ENCODE results near the gene NEGR1. TPM values are rescaled to one million over a fixed set of nuclear protein-coding genes. Genes with fewer than 3 reads are reported as not detected.

Gene NEGR1
- total and polyA plus RNA-seq, 9 of the 15 experiments (the other 6 are each of a cell fraction or from before 2014, with no cell fraction given) = not detected

DNA sequence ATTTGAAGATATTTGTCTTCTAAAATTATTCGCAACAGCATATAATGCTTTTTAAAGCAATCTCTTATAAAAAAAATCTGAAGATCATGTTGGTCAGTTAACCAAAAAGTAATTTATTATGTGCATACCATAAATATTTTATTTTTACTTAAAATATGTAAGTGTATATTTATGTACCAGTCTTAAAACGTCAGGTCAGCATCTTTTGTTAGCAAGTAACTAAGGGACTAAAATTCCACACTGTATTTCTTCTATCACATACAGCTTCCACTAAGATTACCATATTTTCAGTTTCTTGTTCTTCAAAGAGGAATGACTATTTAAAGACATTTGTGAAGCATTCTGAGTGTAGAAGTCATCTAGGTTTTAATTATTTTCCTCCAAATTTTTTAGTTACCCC, 19.6 kb downstream of the NEGR1 start:
- ATAC-seq (no peak), DNase-seq (ENCODE audit: extremely low read depth in 1 of 4, low spot score in 3 of 4) (no peak), FAIRE-seq (no peak)
- Histone ChIP-seq H3K4me2 (ENCODE audit: insufficient read depth, low read length) (no peak overlapping the region), H3K79me2 (ENCODE audit: control insufficient read depth, insufficient read depth, low read length) (no peaks in the 10 kb centered on the region), H3K9me3 (replicated peaks; ENCODE audit: control insufficient read depth, insufficient read depth, low read depth, low read length) (no peaks in the 10 kb centered on the region), H3K4me1 (replicated peaks in 1 of 2; ENCODE audit: control insufficient read depth in 2 of 2, insufficient read depth in 2 of 2, low read length in 2 of 2) (no peaks in the 10 kb centered on the region), H2AFZ (ENCODE audit: low read depth, low read length) (no peak overlapping the region), H3K36me3 (ENCODE audit: control insufficient read depth, insufficient read depth, low read length) (no peaks in the 10 kb centered on the region), H3K27ac (ENCODE audit: extremely low read depth, low read depth, low read length) (no peak overlapping the region), H3K27me3 (ENCODE audit: control insufficient read depth in 2 of 2, insufficient read depth in 2 of 2, low read length in 2 of 2) (no peaks in the 10 kb centered on the region), H3K9ac (ENCODE audit: insufficient read depth in 1 of 2, low read depth in 2 of 2, low read length in 2 of 2) (no peak overlapping the region), H3K9me1 (ENCODE audit: control insufficient read depth, insufficient read depth, low read length) (no peaks in the 10 kb centered on the region), H4K20me1 (replicated peaks; ENCODE audit: control insufficient read depth, insufficient read depth, low read length) (no peaks in the 10 kb centered on the region), H3K4me3 (no peak overlapping the region)
- no TSS peak for BruUV-seq (replicated peaks)
- 0% methylated on average over 2 of the region's 2 CpGs for WGBS (ENCODE audit: insufficient coverage, low coverage, missing lambda C conversion rate)
- in situ Hi-C loops (cut with MboI) = no loop called here
- ChIA-PET CTCF (ENCODE audit: low intra/inter-chr PET ratio) (no interaction called here), POLR2A (no interaction called here)
- intact Hi-C loops (cut with micrococcal nuclease) = no loop called here
- TF ChIP-seq ZNF316 (IDR thresholded peaks at IDR 0.05) = peak; percentile 28; the same call in 1 of the 2 replicates
- TF ChIP-seq C11orf30 (IDR thresholded peaks at IDR 0.05; ENCODE audit: low read depth) = peak; percentile 17; the same call in 1 of the 2 replicates
- TF ChIP-seq ATF2 (CRISPR knock-in tag; IDR thresholded peaks at IDR 0.05) = no peak

DNA sequence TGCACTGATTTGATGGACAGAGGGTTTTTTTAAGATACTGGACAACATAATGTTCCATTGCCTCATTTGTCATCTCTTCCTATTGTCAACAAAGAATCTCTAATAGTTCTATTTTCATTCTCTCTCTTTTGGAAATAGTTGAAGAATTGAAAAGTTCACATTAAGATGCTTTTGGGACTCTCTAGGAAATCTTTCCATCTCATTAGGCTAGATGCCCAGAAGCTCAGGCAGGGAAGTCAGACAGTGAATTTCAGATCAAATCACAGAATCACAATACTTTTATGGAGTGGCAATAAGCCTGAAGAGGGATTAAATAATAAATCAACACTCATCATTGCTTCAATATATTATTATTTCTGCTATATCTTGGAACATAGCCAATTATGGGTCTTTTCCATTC, 29.2 kb downstream of the NEGR1 start:
- no peaks in the 10 kb centered on the region for H3K79me2 ChIP-seq (ENCODE audit: control insufficient read depth, insufficient read depth, low read length)
- no TSS peak for BruUV-seq (replicated peaks)
- no peak overlapping the region for H3K9ac ChIP-seq (ENCODE audit: insufficient read depth in 1 of 2, low read depth in 2 of 2, low read length in 2 of 2)
- no peaks in the 10 kb centered on the region for H4K20me1 ChIP-seq (replicated peaks; ENCODE audit: control insufficient read depth, insufficient read depth, low read length)
- no peaks in the 10 kb centered on the region for H3K9me3 ChIP-seq (replicated peaks; ENCODE audit: control insufficient read depth, insufficient read depth, low read depth, low read length)
- DNase-seq (ENCODE audit: extremely low read depth in 1 of 4, low spot score in 3 of 4) = no peak
- POLR2A ChIA-PET = no interaction called here
- H2AFZ ChIP-seq (ENCODE audit: low read depth, low read length) = no peak overlapping the region
- FAIRE-seq = no peak
- no peaks in the 10 kb centered on the region for H3K36me3 ChIP-seq (ENCODE audit: control insufficient read depth, insufficient read depth, low read length)
- intact Hi-C loops (cut with micrococcal nuclease) = no loop called here
- no peaks in the 10 kb centered on the region for H3K9me1 ChIP-seq (ENCODE audit: control insufficient read depth, insufficient read depth, low read length)
- CTCF ChIA-PET (ENCODE audit: low intra/inter-chr PET ratio) = no interaction called here
- no peaks in the 10 kb centered on the region for H3K27me3 ChIP-seq (ENCODE audit: control insufficient read depth in 2 of 2, insufficient read depth in 2 of 2, low read length in 2 of 2)
- in situ Hi-C loops (cut with MboI) = no loop called here
- ATAC-seq = no peak
- no peak overlapping the region for H3K4me2 ChIP-seq (ENCODE audit: insufficient read depth, low read length)
- no peak overlapping the region for H3K27ac ChIP-seq (ENCODE audit: extremely low read depth, low read depth, low read length)
- H3K4me1 ChIP-seq (replicated peaks in 1 of 2; ENCODE audit: control insufficient read depth in 2 of 2, insufficient read depth in 2 of 2, low read length in 2 of 2) = no peaks in the 10 kb centered on the region
- no peak overlapping the region for H3K4me3 ChIP-seq
- TF ChIP-seq HDGF (IDR thresholded peaks at IDR 0.05) = no peak
- TF ChIP-seq CREBBP (IDR thresholded peaks at IDR 0.05; ENCODE audit: low read depth, low read length) = no peak
- TF ChIP-seq, protein P1, sequence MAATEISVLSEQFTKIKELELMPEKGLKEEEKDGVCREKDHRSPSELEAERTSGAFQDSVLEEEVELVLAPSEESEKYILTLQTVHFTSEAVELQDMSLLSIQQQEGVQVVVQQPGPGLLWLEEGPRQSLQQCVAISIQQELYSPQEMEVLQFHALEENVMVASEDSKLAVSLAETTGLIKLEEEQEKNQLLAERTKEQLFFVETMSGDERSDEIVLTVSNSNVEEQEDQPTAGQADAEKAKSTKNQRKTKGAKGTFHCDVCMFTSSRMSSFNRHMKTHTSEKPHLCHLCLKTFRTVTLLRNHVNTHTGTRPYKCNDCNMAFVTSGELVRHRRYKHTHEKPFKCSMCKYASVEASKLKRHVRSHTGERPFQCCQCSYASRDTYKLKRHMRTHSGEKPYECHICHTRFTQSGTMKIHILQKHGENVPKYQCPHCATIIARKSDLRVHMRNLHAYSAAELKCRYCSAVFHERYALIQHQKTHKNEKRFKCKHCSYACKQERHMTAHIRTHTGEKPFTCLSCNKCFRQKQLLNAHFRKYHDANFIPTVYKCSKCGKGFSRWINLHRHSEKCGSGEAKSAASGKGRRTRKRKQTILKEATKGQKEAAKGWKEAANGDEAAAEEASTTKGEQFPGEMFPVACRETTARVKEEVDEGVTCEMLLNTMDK (IDR thresholded peaks at IDR 0.05; ENCODE audit: borderline replicate concordance, insufficient read depth, low read depth, low read length, poor library complexity, severe bottlenecking) = no peak
- TF ChIP-seq HEY1 (CRISPR knock-in tag; IDR thresholded peaks at IDR 0.05; ENCODE audit: borderline replicate concordance) = no peak
- TF ChIP-seq NFYB (IDR thresholded peaks at IDR 0.05; ENCODE audit: extremely low read depth, insufficient read length) = no peak
- TF ChIP-seq, protein P2, sequence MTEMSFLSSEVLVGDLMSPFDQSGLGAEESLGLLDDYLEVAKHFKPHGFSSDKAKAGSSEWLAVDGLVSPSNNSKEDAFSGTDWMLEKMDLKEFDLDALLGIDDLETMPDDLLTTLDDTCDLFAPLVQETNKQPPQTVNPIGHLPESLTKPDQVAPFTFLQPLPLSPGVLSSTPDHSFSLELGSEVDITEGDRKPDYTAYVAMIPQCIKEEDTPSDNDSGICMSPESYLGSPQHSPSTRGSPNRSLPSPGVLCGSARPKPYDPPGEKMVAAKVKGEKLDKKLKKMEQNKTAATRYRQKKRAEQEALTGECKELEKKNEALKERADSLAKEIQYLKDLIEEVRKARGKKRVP (CRISPR knock-in tag; IDR thresholded peaks at IDR 0.05) = no peak
- TF ChIP-seq SAP30 (IDR thresholded peaks at IDR 0.05; ENCODE audit: borderline replicate concordance, insufficient read depth, low read depth, low read length, poor library complexity, severe bottlenecking) = no peak
- no peak for TF ChIP-seq MTA3 (IDR thresholded peaks at IDR 0.05; ENCODE audit: borderline replicate concordance)
- no peak for TF ChIP-seq FOXP1 (CRISPR knock-in tag; IDR thresholded peaks at IDR 0.05)
- no peak for TF ChIP-seq KLF16 (IDR thresholded peaks at IDR 0.05)
- TF ChIP-seq ZNF445 (CRISPR knock-in tag; IDR thresholded peaks at IDR 0.05; ENCODE audit: low read depth) = no peak
